HepG2 (cell line): ENCODE results near the gene PDZD2. TPM values are rescaled to one million over a fixed set of nuclear protein-coding genes. Genes with fewer than 3 reads are reported as not detected.

Source experiments
- ATAC-seq: fragments of 200-7000 bp; cut with Tn5 transposase; 3 replicates; pipeline ENCODE4 v1.9.1; 2020; ENCODE audit warnings: mild to moderate bottlenecking, moderate library complexity
- BruUV-seq: library from RNA; stranded (reverse); fragments of 400-500 nt; replicated peaks from 2 replicates; lab custom pipeline; 2021; lab: Mats Ljungman, UMichigan
- CTCF ChIA-PET: fragments of 300-600 bp; formaldehyde crosslinking; extraction: SDS; loops from one replicate; lab custom pipeline; 2021; ENCODE audit warnings: low total read pairs, inconsistent platforms, low intra/inter-chr PET ratio; lab: Yijun Ruan, JAX
- POLR2A ChIA-PET: fragments of 350-600 bp; sonication (Branson Sonifier 250); formaldehyde crosslinking; loops from one replicate; lab custom pipeline; 2020; ENCODE audit warnings: antibody characterized with exemption, inconsistent platforms; lab: Yijun Ruan, JAX
- DNase-seq: peaks from one replicate; pipeline ENCODE4 v3.0.0-alpha.2; 2015; ENCODE audit warnings: low spot score
- FAIRE-seq: peaks from 3 replicates; lab custom pipeline; 2011; peaks lifted over from hg19 to GRCh38; lab: Jason Lieb, UNC
- H2AFZ ChIP-seq: one replicate; pipeline ENCODE4 v1.6.1; 2011; ENCODE audit warnings: low read length, inconsistent platforms
- H3K27ac ChIP-seq: fragments of 300-600 bp; 3 replicates; pipeline ENCODE4 v1.8.0; 2011; ENCODE audit warnings: mixed run types, mild to moderate bottlenecking, mixed read lengths, low read length, inconsistent platforms; ENCODE audit not compliant: insufficient read depth; ENCODE audit errors: extremely low read length
- H3K27me3 ChIP-seq, 2 experiments: fragments of 200-600 bp in 1 of 2; 2 replicates in 1 of 2; 3 replicates in 1 of 2; pipeline versions ENCODE4 v1.6.0 to v1.8.0; 2011; ENCODE audit warnings: low read length in 2 of 2, mild to moderate bottlenecking in 2 of 2, moderate library complexity in 2 of 2, inconsistent platforms in 1 of 2; ENCODE audit not compliant: insufficient read depth in 2 of 2, control insufficient read depth in 1 of 2
- H3K36me3 ChIP-seq, 2 experiments: fragments of 200-600 bp in 1 of 2; replicated peaks in 1 of 2; 2 replicates in 1 of 2; 3 replicates in 1 of 2; pipeline versions ENCODE4 v1.5.1 to v1.8.0; 2011; ENCODE audit warnings: low read length in 2 of 2, inconsistent platforms in 1 of 2; ENCODE audit not compliant: insufficient read depth in 2 of 2, control insufficient read depth in 1 of 2
- H3K4me1 ChIP-seq: 2 replicates; pipeline ENCODE4 v1.5.1; 2012; ENCODE audit warnings: low read length, inconsistent platforms; ENCODE audit not compliant: insufficient read depth
- H3K4me2 ChIP-seq: 2 replicates; pipeline ENCODE4 v1.6.0; 2011; ENCODE audit warnings: low read depth, low read length, inconsistent platforms
- H3K4me3 ChIP-seq, 3 experiments: fragments of 200-600 bp in 1 of 3; sonication (generic), shearing (Covaris generic) in 1 of 3; replicated peaks in 1 of 3; 2 replicates each; pipeline ENCODE4 v1.5.1; 2011 to 2016; ENCODE audit warnings: low read length in 3 of 3, inconsistent platforms in 2 of 3, low read depth in 2 of 3, mild to moderate bottlenecking in 2 of 3, control low read depth in 1 of 3, mixed read lengths in 1 of 3; ENCODE audit not compliant: insufficient read depth in 1 of 3
- H3K79me2 ChIP-seq: one replicate; pipeline ENCODE4 v1.6.1; 2011; ENCODE audit warnings: low read length, inconsistent platforms; ENCODE audit not compliant: insufficient read depth
- H3K9ac ChIP-seq: 2 replicates; pipeline ENCODE4 v1.6.0; 2011; ENCODE audit warnings: mild to moderate bottlenecking, low read depth, low read length, inconsistent platforms; ENCODE audit not compliant: insufficient read depth
- H3K9me3 ChIP-seq: 2 replicates; pipeline ENCODE4 v1.5.1; 2012; ENCODE audit warnings: mild to moderate bottlenecking, low read length
- H4K20me1 ChIP-seq: 2 replicates; pipeline ENCODE4 v1.6.0; 2011; ENCODE audit warnings: inconsistent platforms, mild to moderate bottlenecking, low read length, moderate library complexity; ENCODE audit not compliant: insufficient read depth
- CBX1 ChIP-seq: IDR thresholded peaks from one replicate; pipeline ENCODE4 v1.6.1; 2016; ENCODE audit warnings: antibody characterized with exemption, low read depth
- HHEX ChIP-seq: IDR thresholded peaks from 2 replicates; pipeline ENCODE4 v1.6.1; 2016; ENCODE audit warnings: control low read depth
- KDM5B ChIP-seq: sonication (generic); formaldehyde crosslinking; IDR thresholded peaks from 2 replicates; pipeline ENCODE4 v1.4.0; 2020; ENCODE audit warnings: missing genetic modification reagents, mild to moderate bottlenecking, borderline replicate concordance
- MEIS1 ChIP-seq: sonication (generic); formaldehyde crosslinking; IDR thresholded peaks from 2 replicates; pipeline ENCODE4 v1.9.0; 2021; ENCODE audit warnings: mild to moderate bottlenecking, missing genetic modification reagents, moderate library complexity, borderline replicate concordance
- MIXL1 ChIP-seq: IDR thresholded peaks from 2 replicates; pipeline ENCODE4 v1.6.1; 2016
- ZBTB38 ChIP-seq: sonication (generic); formaldehyde crosslinking; IDR thresholded peaks from 2 replicates; pipeline ENCODE4 v1.5.1; 2020; ENCODE audit warnings: mild to moderate bottlenecking, missing genetic modification reagents
- ZFP90 ChIP-seq: sonication (generic); formaldehyde crosslinking; IDR thresholded peaks from 2 replicates; pipeline ENCODE4 v1.8.0; 2022; ENCODE audit warnings: missing genetic modification reagents, mild to moderate bottlenecking, inconsistent platforms, borderline replicate concordance
- ZNF264 ChIP-seq: sonication (generic); formaldehyde crosslinking; IDR thresholded peaks from 2 replicates; pipeline ENCODE4 v1.4.0; 2020; ENCODE audit warnings: missing genetic modification reagents
- ZNF672 ChIP-seq: sonication (generic); formaldehyde crosslinking; IDR thresholded peaks from 2 replicates; pipeline ENCODE4 v1.8.1; 2022; ENCODE audit warnings: missing genetic modification reagents
- WGBS: methylation state at CpG from one replicate; pipeline ENCODE4 v1.1.6; 2017; ENCODE audit warnings: low lambda C conversion rate; 5-methylcytosine and 5-hydroxymethylcytosine counted together
- in situ Hi-C: cut with HindIII; loops from 2 replicates; pipeline ENCODE4 v1.10.0; 2017; ENCODE audit warnings: low pct_unique_long_range_greater_than_20kb; ENCODE audit not compliant: extremely low pct_ligation_motif_present
- intact Hi-C: fragments of 100-400 bp; cut with micrococcal nuclease; formaldehyde crosslinking; loops from one replicate; pipeline ENCODE4 v1.10.0; 2022; ENCODE audit not compliant: unreplicated experiment
- polyA plus RNA-seq, 8 experiments: library from polyadenylated mRNA; depleted of rRNA in 3 of 8; stranded (reverse) in 7 of 8; unstranded in 1 of 8; fragments of >200 nt; fragmentation: Illumina TruSeq in 4 of 8; extraction: Trizol in 4 of 8; gene quantifications; 2 replicates each; pipeline versions ENCODE4 v1.2.1 to v1.2.3, GENCODE V29; 2011 to 2016; ENCODE audit warnings: low read depth in 4 of 8, missing spikeins in 1 of 8, mixed read lengths in 1 of 8; ENCODE audit not compliant: insufficient read depth in 1 of 8
- total RNA-seq, 5 experiments: library from RNA; depleted of rRNA; stranded (reverse); fragments of >200 nt; fragmentation: Illumina TruSeq; extraction: Trizol; gene quantifications; 2 replicates each; pipeline ENCODE4 v1.2.3, GENCODE V29; 2016; ENCODE audit warnings: low read depth in 1 of 5
- TF ChIP-seq, protein P1 (sequence below), 2 experiments: IDR thresholded peaks; 2 replicates each; pipeline ENCODE4 v1.6.1; 2011 to 2012; ENCODE audit warnings: low read length in 2 of 2, borderline replicate concordance in 1 of 2, low read depth in 1 of 2, mild to moderate bottlenecking in 1 of 2, moderate library complexity in 1 of 2
- TF ChIP-seq, protein P2 (sequence below): sonication (generic); formaldehyde crosslinking; IDR thresholded peaks from 2 replicates; pipeline ENCODE4 v1.5.0; 2020; ENCODE audit warnings: mild to moderate bottlenecking, missing genetic modification reagents

Gene PDZD2
- total and polyA plus RNA-seq, 2 of the 13 experiments (the other 11 are each of a cell fraction or from before 2014, with no cell fraction given) = 0.04 TPM; not detected in 1

DNA sequence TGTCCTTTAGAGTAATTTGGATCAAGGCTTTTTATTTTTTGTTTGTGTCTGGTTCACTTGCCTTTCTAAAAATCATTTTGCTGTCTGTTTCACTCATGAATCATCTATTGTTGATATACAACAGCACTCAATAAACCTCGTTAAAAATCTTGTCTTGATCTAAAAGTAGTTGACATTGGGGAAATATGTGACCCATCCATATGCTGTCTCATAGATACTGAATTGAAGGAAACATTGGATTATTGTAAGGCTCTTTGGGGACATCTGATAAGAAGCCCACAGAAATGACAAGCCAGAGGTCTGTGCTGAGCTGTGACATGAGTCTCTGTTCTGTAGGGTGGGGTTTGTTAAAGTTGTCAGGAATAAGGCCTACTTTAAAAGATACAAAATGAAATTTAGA lies 208.0 kb downstream of the PDZD2 start:
- H3K27ac ChIP-seq = no peak overlapping the region
- BruUV-seq = no TSS peak
- H2AFZ ChIP-seq = no peak overlapping the region
- in situ Hi-C loops = no loop called here
- H3K79me2 ChIP-seq = no peaks in the 10 kb centered on the region
- no peak overlapping the region for H3K4me2 ChIP-seq
- ATAC-seq = no peak
- POLR2A ChIA-PET = no interaction called here
- peaks cover 0 to 17% of the 10 kb centered on the region in 2 experiments; a peak in 3 of 5 replicates for H3K27me3 ChIP-seq
- intact Hi-C loops = no loop called here
- TF ChIP-seq HHEX (CRISPR knock-in tag) = no peak
- TF ChIP-seq, protein P1, sequence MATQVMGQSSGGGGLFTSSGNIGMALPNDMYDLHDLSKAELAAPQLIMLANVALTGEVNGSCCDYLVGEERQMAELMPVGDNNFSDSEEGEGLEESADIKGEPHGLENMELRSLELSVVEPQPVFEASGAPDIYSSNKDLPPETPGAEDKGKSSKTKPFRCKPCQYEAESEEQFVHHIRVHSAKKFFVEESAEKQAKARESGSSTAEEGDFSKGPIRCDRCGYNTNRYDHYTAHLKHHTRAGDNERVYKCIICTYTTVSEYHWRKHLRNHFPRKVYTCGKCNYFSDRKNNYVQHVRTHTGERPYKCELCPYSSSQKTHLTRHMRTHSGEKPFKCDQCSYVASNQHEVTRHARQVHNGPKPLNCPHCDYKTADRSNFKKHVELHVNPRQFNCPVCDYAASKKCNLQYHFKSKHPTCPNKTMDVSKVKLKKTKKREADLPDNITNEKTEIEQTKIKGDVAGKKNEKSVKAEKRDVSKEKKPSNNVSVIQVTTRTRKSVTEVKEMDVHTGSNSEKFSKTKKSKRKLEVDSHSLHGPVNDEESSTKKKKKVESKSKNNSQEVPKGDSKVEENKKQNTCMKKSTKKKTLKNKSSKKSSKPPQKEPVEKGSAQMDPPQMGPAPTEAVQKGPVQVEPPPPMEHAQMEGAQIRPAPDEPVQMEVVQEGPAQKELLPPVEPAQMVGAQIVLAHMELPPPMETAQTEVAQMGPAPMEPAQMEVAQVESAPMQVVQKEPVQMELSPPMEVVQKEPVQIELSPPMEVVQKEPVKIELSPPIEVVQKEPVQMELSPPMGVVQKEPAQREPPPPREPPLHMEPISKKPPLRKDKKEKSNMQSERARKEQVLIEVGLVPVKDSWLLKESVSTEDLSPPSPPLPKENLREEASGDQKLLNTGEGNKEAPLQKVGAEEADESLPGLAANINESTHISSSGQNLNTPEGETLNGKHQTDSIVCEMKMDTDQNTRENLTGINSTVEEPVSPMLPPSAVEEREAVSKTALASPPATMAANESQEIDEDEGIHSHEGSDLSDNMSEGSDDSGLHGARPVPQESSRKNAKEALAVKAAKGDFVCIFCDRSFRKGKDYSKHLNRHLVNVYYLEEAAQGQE (IDR thresholded peaks at IDR 0.05; ENCODE audit: borderline replicate concordance in 1 of 2, low read depth in 1 of 2, low read length in 2 of 2) = no peak
- H3K9me3 ChIP-seq = no peaks in the 10 kb centered on the region
- H3K4me3 ChIP-seq = no peak overlapping the region
- DNase-seq = no peak
- H3K9ac ChIP-seq = no peak overlapping the region
- WGBS = 3% methylated on average over 1 of the region's 1 CpG
- no peaks in the 10 kb centered on the region for H3K4me1 ChIP-seq
- CTCF ChIA-PET = no interaction called here
- no peaks in the 10 kb centered on the region for H3K36me3 ChIP-seq
- no peaks in the 10 kb centered on the region for H4K20me1 ChIP-seq
- FAIRE-seq = no peak

DNA sequence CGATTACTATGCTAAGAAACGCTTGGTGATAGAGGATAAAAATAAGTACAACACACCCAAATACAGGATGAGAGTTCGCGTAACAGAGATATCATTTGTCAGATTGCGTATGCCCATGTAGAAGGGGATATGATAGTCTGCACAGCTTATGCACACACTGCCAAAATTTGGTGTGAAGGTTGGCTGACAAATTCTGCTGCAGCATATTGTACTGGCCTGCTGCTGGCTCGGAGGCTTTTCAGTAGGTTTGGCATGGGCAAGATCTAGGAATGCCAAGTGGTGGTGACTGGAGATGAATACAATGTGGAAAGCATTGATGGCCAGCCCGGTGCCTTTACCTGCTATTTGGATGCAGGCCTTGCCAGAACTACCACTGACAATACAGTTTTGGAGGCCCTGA lies 208.4 kb downstream of the PDZD2 start:
- Histone ChIP-seq H3K9ac (no peak overlapping the region), H3K9me3 (no peaks in the 10 kb centered on the region), H3K27me3 (peaks cover 0 to 15% of the 10 kb centered on the region in 2 experiments; a peak in 3 of 5 replicates), H4K20me1 (no peaks in the 10 kb centered on the region), H3K36me3 (no peaks in the 10 kb centered on the region), H3K79me2 (no peaks in the 10 kb centered on the region), H3K27ac (no peak overlapping the region), H3K4me1 (no peaks in the 10 kb centered on the region), H3K4me2 (no peak overlapping the region), H2AFZ (no peak overlapping the region), H3K4me3 (no peak overlapping the region)
- ChIA-PET CTCF (no interaction called here), POLR2A (no interaction called here)
- intact Hi-C loops (no loop called here), in situ Hi-C loops (no loop called here)
- ATAC-seq (no peak), FAIRE-seq (no peak), DNase-seq (no peak)
- WGBS = 53% methylated on average over 7 of the region's 7 CpGs
- no TSS peak for BruUV-seq
- no peak for TF ChIP-seq ZBTB38 (CRISPR knock-in tag)
- TF ChIP-seq KDM5B = no peak
- TF ChIP-seq, protein P2, sequence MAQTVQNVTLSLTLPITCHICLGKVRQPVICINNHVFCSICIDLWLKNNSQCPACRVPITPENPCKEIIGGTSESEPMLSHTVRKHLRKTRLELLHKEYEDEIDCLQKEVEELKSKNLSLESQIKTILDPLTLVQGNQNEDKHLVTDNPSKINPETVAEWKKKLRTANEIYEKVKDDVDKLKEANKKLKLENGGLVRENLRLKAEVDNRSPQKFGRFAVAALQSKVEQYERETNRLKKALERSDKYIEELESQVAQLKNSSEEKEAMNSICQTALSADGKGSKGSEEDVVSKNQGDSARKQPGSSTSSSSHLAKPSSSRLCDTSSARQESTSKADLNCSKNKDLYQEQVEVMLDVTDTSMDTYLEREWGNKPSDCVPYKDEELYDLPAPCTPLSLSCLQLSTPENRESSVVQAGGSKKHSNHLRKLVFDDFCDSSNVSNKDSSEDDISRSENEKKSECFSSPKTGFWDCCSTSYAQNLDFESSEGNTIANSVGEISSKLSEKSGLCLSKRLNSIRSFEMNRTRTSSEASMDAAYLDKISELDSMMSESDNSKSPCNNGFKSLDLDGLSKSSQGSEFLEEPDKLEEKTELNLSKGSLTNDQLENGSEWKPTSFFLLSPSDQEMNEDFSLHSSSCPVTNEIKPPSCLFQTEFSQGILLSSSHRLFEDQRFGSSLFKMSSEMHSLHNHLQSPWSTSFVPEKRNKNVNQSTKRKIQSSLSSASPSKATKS (CRISPR knock-in tag) = no peak
- no peak for TF ChIP-seq ZNF672 (CRISPR knock-in tag)
- no peak for TF ChIP-seq ZFP90
- TF ChIP-seq ZNF264 (CRISPR knock-in tag) = no peak
- no peak for TF ChIP-seq MEIS1
- no peak for TF ChIP-seq CBX1
- no peak for TF ChIP-seq MIXL1 (CRISPR knock-in tag)
